Activated B cell treated with CpG ODN at 0.5 μM for 24 hours (primary cell): ENCODE data around the gene TXN. TPM values are rescaled to one million over a fixed set of nuclear protein-coding genes. Genes with fewer than 3 reads are reported as not detected.
"Not testable (repeated sequence)": the region's sequence is repeated elsewhere in the genome, so short reads cannot be mapped to it uniquely, and the experiment has no call there.

Source experiments
- ATAC-seq: fragments of 200-7000 bp; cut with Tn5 transposase; one replicate; pipeline ENCODE4 v1.10.0; 2021; ENCODE audit warnings: low read depth, mild to moderate bottlenecking, moderate library complexity
- CTCF ChIA-PET: fragments of 350-600 bp; sonication (Branson Sonifier 250); formaldehyde crosslinking; loops from one replicate; lab custom pipeline; 2021; ENCODE audit warnings: antibody characterized with exemption; lab: Charles Lee
- POLR2A ChIA-PET: fragments of 350-600 bp; sonication (Branson Sonifier 250); formaldehyde crosslinking; loops from one replicate; lab custom pipeline; 2021; ENCODE audit warnings: antibody characterized with exemption; lab: Charles Lee
- DNase-seq: peaks from one replicate; pipeline ENCODE4 v3.0.0; 2022
- H3K27ac Mint-ChIP-seq: one replicate; pipeline ENCODE4 v1.8.0; 2020; ENCODE audit warnings: mixed read lengths
- H3K27me3 Mint-ChIP-seq: one replicate; pipeline ENCODE4 v1.8.0; 2021; ENCODE audit warnings: mixed read lengths
- H3K36me3 Mint-ChIP-seq: one replicate; pipeline ENCODE4 v1.8.0; 2021; ENCODE audit warnings: low read depth, mixed read lengths
- H3K4me1 Mint-ChIP-seq: one replicate; pipeline ENCODE4 v1.8.0; 2021; ENCODE audit warnings: mixed read lengths
- H3K4me3 Mint-ChIP-seq: one replicate; pipeline ENCODE4 v1.8.0; 2020; ENCODE audit warnings: mild to moderate bottlenecking, mixed read lengths
- H3K9me3 Mint-ChIP-seq: one replicate; pipeline ENCODE4 v1.8.0; 2020; ENCODE audit warnings: mixed read lengths
- CTCF ChIP-seq: fragments of 200-600 bp; IDR thresholded peaks from one replicate; pipeline ENCODE4 v1.8.0; 2022; ENCODE audit warnings: antibody characterized with exemption, mild to moderate bottlenecking
- intact Hi-C: fragments of 100-400 bp; cut with micrococcal nuclease; formaldehyde crosslinking; loops from one replicate; pipeline ENCODE4 v1.15.1; 2024
- total RNA-seq: library from RNA; stranded (reverse); gene quantifications from 2 replicates; pipeline ENCODE4 v1.2.3, GENCODE V29; 2022

The TXN gene
- total RNA-seq, 1 donor from 2014 or later = 205 TPM

GRCh38 chr9:110197330-110198187 is 58.7 kb downstream of the TXN start:
- TF ChIP-seq CTCF = no peak
- no peak for ATAC-seq
- intact Hi-C loops = no loop called here
- Mint-ChIP-seq H3K27me3 (no peaks in the 10 kb centered on the region), H3K4me1 (no peaks in the 10 kb centered on the region), H3K9me3 (no peaks in the 10 kb centered on the region), H3K27ac (no peak overlapping the region), H3K4me3 (no peak overlapping the region), H3K36me3 (no peaks in the 10 kb centered on the region)
- no peak for DNase-seq
- POLR2A ChIA-PET = no interaction called here
- CTCF ChIA-PET = no interaction called here

- ATAC-seq, H3K27me3 Mint-ChIP-seq, H3K4me1 Mint-ChIP-seq, H3K9me3 Mint-ChIP-seq, DNase-seq, H3K27ac Mint-ChIP-seq, H3K36me3 Mint-ChIP-seq, H3K4me3 Mint-ChIP-seq, intact Hi-C loops: not testable (repeated sequence)
- POLR2A ChIA-PET = interaction anchor here (0.6 to 0.7 kb wide), 2 partner anchors 18 to 23 kb away, joined by 4 to 11 read pairs; no protein-coding TSS in a partner anchor
- CTCF ChIA-PET = interaction anchor here (1.3 kb wide), 1 partner anchor 13 kb away, joined by 4 read pairs; no protein-coding TSS in a partner anchor
Observed at GRCh38 chr9:110196084-110196499, 60.2 kb downstream of the TXN start.

Other genes starting within 250 kb of the TXN start
- gene C9orf152, start 48.3 kb downstream of the TXN start, total RNA-seq = not detected in 2 replicates
- not detected in 2 replicates for gene TXNDC8, start 81.4 kb upstream of the TXN start, total RNA-seq